Astrocyte (in vitro differentiated cells and primary cell): ENCODE results near the gene ZBTB45. TPM values are rescaled to one million over a fixed set of nuclear protein-coding genes. Genes with fewer than 3 reads are reported as not detected.
A peak's percentile ranks its signal among the peaks of the same experiment; 100 is the strongest.

Experiments
- DNase-seq: peaks from one replicate; pipeline ENCODE4 v3.0.0-alpha.2; 2010; ENCODE audit warnings: low read depth
- FAIRE-seq: peaks from 2 replicates; lab custom pipeline; 2011; peaks lifted over from hg19 to GRCh38; lab: Jason Lieb, UNC
- H2AFZ ChIP-seq: 2 replicates; pipeline ENCODE4 v1.6.0; 2012; ENCODE audit warnings: low read depth, low read length, inconsistent platforms
- H3K27ac ChIP-seq: 2 replicates; pipeline ENCODE4 v1.5.1; 2011; ENCODE audit warnings: low read depth, low read length, inconsistent platforms
- H3K27me3 ChIP-seq: 2 replicates; pipeline ENCODE4 v1.6.0; 2011; ENCODE audit warnings: low read length, inconsistent platforms; ENCODE audit not compliant: insufficient read depth
- H3K36me3 ChIP-seq: 2 replicates; pipeline ENCODE4 v1.5.1; 2011; ENCODE audit warnings: low read length, inconsistent platforms; ENCODE audit not compliant: insufficient read depth
- H3K4me1 ChIP-seq: 2 replicates; pipeline ENCODE4 v1.5.1; 2011; ENCODE audit warnings: low read length, inconsistent platforms; ENCODE audit not compliant: insufficient read depth
- H3K4me2 ChIP-seq: 2 replicates; pipeline ENCODE4 v1.6.0; 2012; ENCODE audit warnings: low read length, inconsistent platforms
- H3K4me3 ChIP-seq: 2 replicates; pipeline ENCODE4 v1.5.1; 2011; ENCODE audit warnings: low read depth, mild to moderate bottlenecking, low read length, inconsistent platforms; ENCODE audit not compliant: insufficient read depth
- H3K79me2 ChIP-seq: 2 replicates; pipeline ENCODE4 v1.6.0; 2012; ENCODE audit warnings: mild to moderate bottlenecking, low read length, inconsistent platforms; ENCODE audit not compliant: insufficient read depth
- H3K9ac ChIP-seq: 2 replicates; pipeline ENCODE4 v1.6.0; 2012; ENCODE audit warnings: mild to moderate bottlenecking, low read length, inconsistent platforms
- H3K9me3 ChIP-seq: 2 replicates; pipeline ENCODE4 v1.5.1; 2012; ENCODE audit warnings: low read depth, mild to moderate bottlenecking, low read length, inconsistent platforms; ENCODE audit not compliant: insufficient read depth
- H4K20me1 ChIP-seq: 2 replicates; pipeline ENCODE4 v1.6.0; 2012; ENCODE audit warnings: low read length, inconsistent platforms; ENCODE audit not compliant: insufficient read depth
- H3K27ac Mint-ChIP-seq: one replicate; pipeline ENCODE4 v1.8.0; 2021; ENCODE audit warnings: mild to moderate bottlenecking, mixed read lengths; ENCODE audit not compliant: unreplicated experiment
- H3K27me3 Mint-ChIP-seq: one replicate; pipeline ENCODE4 v1.8.0; 2021; ENCODE audit warnings: low read depth, mixed read lengths; ENCODE audit not compliant: unreplicated experiment
- H3K36me3 Mint-ChIP-seq: one replicate; pipeline ENCODE4 v1.8.0; 2021; ENCODE audit warnings: low read depth, mixed read lengths; ENCODE audit not compliant: unreplicated experiment
- H3K4me1 Mint-ChIP-seq: one replicate; pipeline ENCODE4 v1.8.0; 2021; ENCODE audit warnings: low read depth, mixed read lengths; ENCODE audit not compliant: unreplicated experiment
- H3K4me3 Mint-ChIP-seq: one replicate; pipeline ENCODE4 v1.8.0; 2021; ENCODE audit warnings: mild to moderate bottlenecking, moderate library complexity, mixed read lengths; ENCODE audit not compliant: unreplicated experiment
- H3K9me3 Mint-ChIP-seq: one replicate; pipeline ENCODE4 v1.8.0; 2021; ENCODE audit warnings: mild to moderate bottlenecking, mixed read lengths; ENCODE audit not compliant: unreplicated experiment
- CTCF ChIP-seq: IDR thresholded peaks from 2 replicates; pipeline ENCODE4 v1.5.1; 2011; ENCODE audit warnings: low read depth, mild to moderate bottlenecking, inconsistent platforms, low read length, moderate library complexity; ENCODE audit not compliant: insufficient read depth
- EZH2 ChIP-seq: IDR thresholded peaks from 2 replicates; pipeline ENCODE4 v1.6.1; 2012; ENCODE audit warnings: mild to moderate bottlenecking, low read length, inconsistent platforms; ENCODE audit not compliant: insufficient read depth
- total RNA-seq: library from RNA; stranded (reverse); gene quantifications from 2 replicates; pipeline ENCODE4 v1.2.1, GENCODE V29; 2021

The ZBTB45 gene
- total RNA-seq, 1 donor from 2014 or later = 16.3 TPM

DNA sequence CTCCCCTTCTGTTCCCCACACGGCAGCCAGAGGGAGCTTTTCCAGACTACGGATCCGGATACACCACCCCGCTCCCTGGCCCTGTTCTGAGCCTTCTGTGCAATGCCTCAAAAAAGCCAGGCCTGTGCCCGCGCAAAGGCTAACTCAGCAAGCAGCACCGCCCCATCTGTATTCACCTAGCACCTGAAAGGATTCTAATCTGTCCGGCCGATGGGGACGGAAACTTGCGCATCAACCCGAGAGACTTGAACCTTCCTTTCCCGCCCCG lies 589 bp downstream of the ZBTB45 start:
- peak overlapping the region; percentile 94 for H3K27ac Mint-ChIP-seq
- no peaks in the 10 kb centered on the region for H3K27me3 ChIP-seq
- H2AFZ ChIP-seq = peak overlapping the region; percentile 88
- no peaks in the 10 kb centered on the region for H3K9me3 ChIP-seq
- peak; percentile 39 for TF ChIP-seq CTCF
- no peak for TF ChIP-seq EZH2
- peak overlapping the region; percentile 96 for H3K4me2 ChIP-seq
- H3K4me3 ChIP-seq = peak overlapping the region; percentile 82
- peaks cover 2% of the 10 kb centered on the region for H3K36me3 ChIP-seq
- H3K9me3 Mint-ChIP-seq = no peaks in the 10 kb centered on the region
- peaks cover 24% of the 10 kb centered on the region for H3K4me1 Mint-ChIP-seq
- H4K20me1 ChIP-seq = peaks cover 20% of the 10 kb centered on the region
- peaks cover 47% of the 10 kb centered on the region for H3K79me2 ChIP-seq
- peaks cover 13% of the 10 kb centered on the region for H3K4me1 ChIP-seq
- DNase-seq (peak; percentile 60), FAIRE-seq (no peak)
- H3K9ac ChIP-seq = peak overlapping the region; percentile 93
- peak overlapping the region; percentile 86 for H3K27ac ChIP-seq
- H3K36me3 Mint-ChIP-seq = peaks cover 12% of the 10 kb centered on the region
- no peaks in the 10 kb centered on the region for H3K27me3 Mint-ChIP-seq
- peak overlapping the region; percentile 100 for H3K4me3 Mint-ChIP-seq

DNA sequence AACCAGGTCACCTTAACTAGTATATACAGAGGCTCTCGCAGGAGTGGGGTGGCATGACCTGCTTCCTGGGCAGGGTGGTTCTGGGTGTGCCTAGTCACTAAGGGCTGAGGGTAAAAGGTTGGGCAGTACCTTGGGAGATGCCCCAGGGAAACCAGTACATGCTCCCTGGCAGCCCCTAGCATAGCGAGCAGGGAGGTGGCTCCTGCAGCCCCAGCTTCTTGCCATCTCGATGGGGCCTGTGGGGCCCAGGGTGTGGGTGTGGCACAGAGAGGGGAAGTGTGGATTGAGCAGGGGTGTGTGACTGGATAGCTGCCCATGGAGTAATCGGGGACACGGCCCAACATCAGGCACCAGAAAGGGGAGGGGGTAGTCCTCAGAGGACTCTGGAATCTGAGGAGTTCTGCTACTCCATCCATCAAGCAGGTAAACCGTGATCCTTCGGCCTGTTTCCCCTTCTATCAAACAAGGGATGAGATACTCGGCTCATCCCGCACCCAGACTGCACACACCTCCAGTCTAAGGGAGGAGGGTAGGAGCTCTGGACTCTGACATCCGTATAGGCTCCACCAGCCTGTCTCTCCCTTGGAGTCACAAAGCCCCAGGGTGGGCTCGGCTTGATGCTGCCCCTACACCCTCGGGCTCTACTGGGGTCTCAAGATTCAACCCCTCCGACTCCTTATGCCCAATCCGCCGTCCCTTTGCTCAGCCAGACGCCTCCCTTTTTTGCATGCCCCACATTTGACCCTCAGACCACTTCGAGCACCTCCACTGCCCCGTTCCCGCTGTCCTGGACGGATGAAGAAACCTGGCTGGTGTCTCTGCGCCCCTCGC lies 1.1 kb downstream of the ZBTB45 start:
- H2AFZ ChIP-seq = peak overlapping the region; percentile 88
- Mint-ChIP-seq H3K4me1 (peaks cover 24% of the 10 kb centered on the region), H3K27me3 (no peaks in the 10 kb centered on the region), H3K9me3 (no peaks in the 10 kb centered on the region), H3K27ac (peak overlapping the region; percentile 94), H3K36me3 (peaks cover 12% of the 10 kb centered on the region), H3K4me3 (peak overlapping the region; percentile 100)
- H3K9me3 ChIP-seq = no peaks in the 10 kb centered on the region
- H3K79me2 ChIP-seq = peaks cover 47% of the 10 kb centered on the region
- peak overlapping the region; percentile 86 for H3K27ac ChIP-seq
- peak overlapping the region; percentile 93 for H3K9ac ChIP-seq
- DNase-seq (no peak), FAIRE-seq (no peak)
- H3K27me3 ChIP-seq = no peaks in the 10 kb centered on the region
- H4K20me1 ChIP-seq = peaks cover 20% of the 10 kb centered on the region
- TF ChIP-seq EZH2 (no peak), CTCF (no peak)
- H3K36me3 ChIP-seq = peaks cover 2% of the 10 kb centered on the region
- H3K4me2 ChIP-seq = peak overlapping the region; percentile 96
- peaks cover 16% of the 10 kb centered on the region for H3K4me1 ChIP-seq
- H3K4me3 ChIP-seq = peak overlapping the region; percentile 82
